ENCODE measurements around the gene CD24.
A peak's percentile ranks its signal among the peaks of the same experiment; 100 is the strongest.

The CD24 gene

GRCh38 chr6:106939208-106939607 is 35.3 kb downstream of the CD24 start:
- H3K4me3 ChIP-seq (ENCODE audit: low read depth, low read length), result no peak overlapping the region
- no peak for DNase-seq (ENCODE audit: low read depth, low spot score)
- in situ Hi-C loops (cut with HindIII; ENCODE audit: low sequenced_read_pairs), result no loop called here
- TF ChIP-seq CTCF (IDR thresholded peaks at IDR 0.05; ENCODE audit: low read depth, low read length), result no peak

- in situ Hi-C loops (cut with HindIII; ENCODE audit: low sequenced_read_pairs), result no loop called here
- no peak for TF ChIP-seq CTCF (IDR thresholded peaks at IDR 0.05; ENCODE audit: low read depth, low read length)
- H3K4me3 ChIP-seq (ENCODE audit: low read depth, low read length), result no peak overlapping the region
- DNase-seq (ENCODE audit: low read depth, low spot score), result peak; percentile 51
These were observed 46.8 kb downstream of the CD24 start for GRCh38 chr6:106927531-106928398.

GRCh38 chr6:106925948-106926347 is 48.6 kb downstream of the CD24 start:
- no peak for TF ChIP-seq CTCF (IDR thresholded peaks at IDR 0.05; ENCODE audit: low read depth, low read length)
- in situ Hi-C loops (cut with HindIII; ENCODE audit: low sequenced_read_pairs), result no loop called here
- no peak for DNase-seq (ENCODE audit: low read depth, low spot score)
- no peak overlapping the region for H3K4me3 ChIP-seq (ENCODE audit: low read depth, low read length)

GRCh38 chr6:106924694-106925523 is 49.6 kb downstream of the CD24 start:
- in situ Hi-C loops (cut with HindIII; ENCODE audit: low sequenced_read_pairs), result no loop called here
- H3K4me3 ChIP-seq (ENCODE audit: low read depth, low read length), result no peak overlapping the region
- no peak for DNase-seq (ENCODE audit: low read depth, low spot score)
- no peak for TF ChIP-seq CTCF (IDR thresholded peaks at IDR 0.05; ENCODE audit: low read depth, low read length)

GRCh38 chr6:106922626-106923025 is 51.9 kb downstream of the CD24 start:
- no peak for DNase-seq (ENCODE audit: low read depth, low spot score)
- in situ Hi-C loops (cut with HindIII; ENCODE audit: low sequenced_read_pairs), result no loop called here
- no peak for TF ChIP-seq CTCF (IDR thresholded peaks at IDR 0.05; ENCODE audit: low read depth, low read length)
- H3K4me3 ChIP-seq (ENCODE audit: low read depth, low read length), result no peak overlapping the region

Data from astrocyte of the spinal cord (primary cell).